ENCODE measurements around the gene REM1. TPM values are rescaled to one million over a fixed set of nuclear protein-coding genes. Genes with fewer than 3 reads are reported as not detected.
"Not testable (repeated sequence)": the region's sequence is repeated elsewhere in the genome, so short reads cannot be mapped to it uniquely, and the experiment has no call there.

REM1 gene, protein sequence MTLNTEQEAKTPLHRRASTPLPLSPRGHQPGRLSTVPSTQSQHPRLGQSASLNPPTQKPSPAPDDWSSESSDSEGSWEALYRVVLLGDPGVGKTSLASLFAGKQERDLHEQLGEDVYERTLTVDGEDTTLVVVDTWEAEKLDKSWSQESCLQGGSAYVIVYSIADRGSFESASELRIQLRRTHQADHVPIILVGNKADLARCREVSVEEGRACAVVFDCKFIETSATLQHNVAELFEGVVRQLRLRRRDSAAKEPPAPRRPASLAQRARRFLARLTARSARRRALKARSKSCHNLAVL
- polyA plus RNA-seq = 1 to 10 TPM in 2 of 3 donors, under 1 TPM in 1; 0.86 to 3.8 (median 3.7) TPM

DNA sequence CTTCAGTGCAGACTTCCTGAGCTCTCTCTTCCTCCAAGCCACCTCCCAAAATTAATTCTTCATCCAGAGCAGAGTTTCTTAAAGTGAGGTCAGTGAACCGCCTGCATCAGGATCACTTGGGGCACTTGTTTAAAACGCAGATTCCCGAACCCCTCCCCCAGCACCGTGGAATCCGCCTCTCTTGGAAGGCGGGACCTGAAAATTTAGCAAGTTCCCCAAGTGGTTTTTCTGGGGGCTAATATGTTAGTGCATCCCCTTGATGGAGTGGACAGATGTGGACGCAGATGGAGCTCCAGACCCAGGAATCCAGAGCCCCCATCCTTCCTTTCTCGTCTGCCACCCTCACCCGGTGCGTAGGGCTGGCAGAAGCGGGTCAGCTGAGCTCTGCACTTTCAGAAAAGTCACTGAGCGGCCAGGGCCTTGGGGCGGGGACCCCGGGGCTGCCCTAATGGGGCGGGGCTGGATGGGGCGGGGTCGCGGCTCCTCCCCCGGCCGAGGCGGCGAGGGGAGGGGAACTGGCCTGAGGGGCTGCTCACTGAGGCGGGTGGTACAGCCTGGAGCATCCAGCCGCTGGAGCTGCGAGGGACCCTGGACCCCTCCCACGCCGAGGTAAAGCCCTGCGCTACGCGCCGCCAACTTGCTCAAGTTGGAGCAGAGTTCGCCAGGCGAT, at the start of gene REM1, which contains the start of gene DEFB124:
Gene REM1 (plus strand): TSS at position 531 of the 670 bp plus-strand sequence. CDS start 1,158 bp downstream, outside the sequence.
Gene DEFB124 (minus strand): TSS at position 370 of the 670 bp plus-strand sequence. CDS start 2,114 bp downstream, outside the sequence.
- H3K27ac ChIP-seq (ENCODE audit: low read depth, low read length) = no peak within 1 kb of the TSS
- 3 to 4% (median 3%) methylated on average over 32 to 33 of the region's 33 CpGs for WGBS, 3 donors

DNA sequence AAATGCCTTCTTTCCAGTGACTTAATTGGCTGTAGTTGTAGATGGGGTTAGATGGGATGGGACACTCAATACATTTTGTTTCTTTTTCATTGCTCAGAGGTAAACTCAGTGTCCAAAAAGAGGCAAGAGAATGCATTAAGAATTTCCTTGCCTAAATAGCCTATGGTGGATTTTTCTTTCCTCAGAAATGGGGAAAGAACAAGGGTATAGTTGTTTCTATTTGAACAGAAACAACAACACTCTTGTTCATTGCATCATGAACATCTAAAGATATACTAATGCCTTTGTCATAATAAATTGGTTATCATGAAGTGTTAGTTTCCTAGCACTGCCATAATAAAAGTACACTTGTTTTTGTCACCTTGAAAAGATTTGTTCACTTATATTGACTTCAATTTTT, 49.3 kb upstream of the REM1 start:
- no peak overlapping the region for H3K27ac ChIP-seq (ENCODE audit: low read depth, low read length)

DNA sequence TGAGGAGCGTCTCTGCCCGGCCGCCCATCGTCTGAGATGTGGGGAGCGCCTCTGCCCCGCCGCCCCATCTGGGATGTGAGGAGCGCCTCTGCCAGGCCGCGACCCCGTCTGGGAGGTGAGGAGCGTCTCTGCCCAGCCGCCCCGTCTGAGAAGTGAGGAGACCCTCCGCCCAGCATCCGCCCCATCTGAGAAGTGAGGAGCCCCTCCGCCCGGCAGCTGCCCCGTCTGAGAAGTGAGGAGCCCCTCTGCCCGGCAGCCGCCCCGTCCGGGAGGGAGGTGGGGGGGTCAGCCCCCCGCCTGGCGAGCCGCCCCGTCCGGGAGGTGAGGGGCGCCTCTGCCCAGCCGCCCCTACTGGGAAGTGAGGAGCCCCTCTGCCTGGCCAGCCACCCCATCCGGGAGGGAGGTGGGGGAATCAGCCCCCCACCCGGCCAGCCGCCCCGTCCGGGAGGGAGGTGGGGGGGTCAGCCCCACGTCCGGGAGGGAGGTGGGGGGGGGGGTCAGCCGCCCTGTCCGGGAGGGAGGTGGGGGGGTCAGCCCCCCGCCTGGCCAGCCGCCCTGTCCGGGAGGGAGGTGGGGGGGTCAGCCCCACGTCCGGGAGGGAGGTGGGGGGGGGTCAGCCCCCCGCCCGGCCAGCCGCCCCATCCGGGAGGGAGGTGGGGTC, 48.1 kb upstream of the REM1 start:
- WGBS, 3 donors = 89 to 95% (median 93%) methylated on average over 10 to 36 of the region's 48 CpGs
- H3K27ac ChIP-seq (ENCODE audit: low read depth, low read length) = not testable (repeated sequence)

DNA sequence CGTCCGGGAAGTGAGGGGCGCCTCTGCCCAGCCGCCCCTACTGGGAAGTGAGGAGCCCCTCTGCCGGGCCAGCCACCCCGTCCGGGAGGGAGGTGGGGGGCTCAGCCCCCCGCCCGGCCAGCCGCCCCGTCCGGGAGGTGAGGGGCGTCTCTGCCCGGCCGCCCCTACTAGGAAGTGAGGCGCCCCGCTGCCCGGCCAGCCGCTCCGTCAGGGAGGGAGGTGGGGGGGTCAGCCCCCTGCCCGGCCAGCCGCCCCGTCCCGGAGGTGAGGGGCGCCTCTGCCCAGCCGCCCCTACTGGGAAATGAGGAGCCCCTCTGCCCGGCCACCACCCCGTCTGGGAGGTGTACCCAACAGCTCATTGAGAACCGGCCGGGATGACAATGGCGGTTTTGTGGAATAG, 47.5 kb upstream of the REM1 start:
- not testable (repeated sequence) for H3K27ac ChIP-seq (ENCODE audit: low read depth, low read length)
- WGBS, 3 donors = 90 to 98% (median 95%) methylated on average over 20 to 26 of the region's 31 CpGs

DNA sequence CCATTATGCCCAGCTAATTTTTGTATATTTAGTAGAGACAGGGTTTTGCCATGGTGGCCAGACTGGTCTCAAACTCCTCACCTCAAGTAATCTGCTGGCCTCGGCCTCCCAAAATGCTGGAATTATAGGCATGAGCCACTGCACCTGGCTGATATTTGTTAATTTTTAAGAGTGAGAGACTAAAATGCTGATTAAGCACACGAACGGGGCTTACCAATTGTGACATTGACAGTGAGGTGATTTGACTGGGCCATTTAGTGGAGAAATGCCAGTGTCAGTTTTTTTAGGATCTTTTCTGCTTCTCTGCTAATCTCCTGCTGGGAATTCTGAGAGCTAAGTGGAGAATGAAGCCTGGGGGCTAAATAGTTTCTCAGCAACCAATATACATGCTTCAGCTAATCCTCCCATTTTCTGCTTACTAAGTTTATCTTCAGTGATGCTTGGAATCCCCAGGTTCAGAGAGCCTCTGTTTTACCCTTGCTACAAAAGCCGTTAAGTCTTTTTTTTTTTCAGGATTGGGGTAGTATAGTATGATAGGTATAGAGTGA, 44.4 kb upstream of the REM1 start:
- WGBS, 3 donors = 56 to 69% (median 61%) methylated on average over 4 of the region's 4 CpGs
- H3K27ac ChIP-seq (ENCODE audit: low read depth, low read length) = no peak overlapping the region

DNA sequence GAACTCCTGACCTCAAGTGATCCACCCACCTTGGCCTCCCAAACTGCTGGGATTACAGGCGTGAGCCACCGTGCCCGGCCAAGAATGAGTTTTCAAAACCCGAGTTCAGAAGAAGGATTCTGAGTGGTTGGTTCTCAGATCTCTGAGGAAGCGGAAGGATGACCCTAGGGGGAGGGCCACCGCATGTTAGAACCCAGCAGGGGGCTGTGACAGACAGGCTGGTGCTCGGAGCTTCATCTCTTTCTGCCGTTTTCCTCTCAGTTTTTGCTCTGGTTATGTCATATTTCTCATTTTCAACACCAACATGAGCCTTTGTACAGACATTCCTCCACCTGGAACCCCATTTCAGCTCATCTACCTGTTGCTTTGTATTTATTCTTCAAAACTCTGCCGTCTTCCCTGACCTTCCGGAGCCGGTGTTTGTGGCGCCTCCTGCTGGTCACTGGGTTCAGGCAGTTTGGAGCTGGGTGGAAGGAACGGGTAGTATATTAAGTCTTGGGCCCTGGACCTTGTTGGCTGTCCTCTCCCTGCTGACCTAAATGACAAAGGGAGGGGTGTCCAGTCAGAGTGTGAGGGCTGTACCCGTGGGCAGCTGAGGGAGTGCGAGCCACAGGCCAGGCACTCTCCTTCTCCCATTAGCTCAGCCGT, 35.0 kb upstream of the REM1 start, which contains the start of gene DEFB123:
Gene DEFB123 (plus strand): TSS at position 621 of the 648 bp plus-strand sequence. CDS start 67 bp downstream, outside the sequence.
- no peak within 1 kb of the TSS for H3K27ac ChIP-seq (ENCODE audit: low read depth, low read length)

DNA sequence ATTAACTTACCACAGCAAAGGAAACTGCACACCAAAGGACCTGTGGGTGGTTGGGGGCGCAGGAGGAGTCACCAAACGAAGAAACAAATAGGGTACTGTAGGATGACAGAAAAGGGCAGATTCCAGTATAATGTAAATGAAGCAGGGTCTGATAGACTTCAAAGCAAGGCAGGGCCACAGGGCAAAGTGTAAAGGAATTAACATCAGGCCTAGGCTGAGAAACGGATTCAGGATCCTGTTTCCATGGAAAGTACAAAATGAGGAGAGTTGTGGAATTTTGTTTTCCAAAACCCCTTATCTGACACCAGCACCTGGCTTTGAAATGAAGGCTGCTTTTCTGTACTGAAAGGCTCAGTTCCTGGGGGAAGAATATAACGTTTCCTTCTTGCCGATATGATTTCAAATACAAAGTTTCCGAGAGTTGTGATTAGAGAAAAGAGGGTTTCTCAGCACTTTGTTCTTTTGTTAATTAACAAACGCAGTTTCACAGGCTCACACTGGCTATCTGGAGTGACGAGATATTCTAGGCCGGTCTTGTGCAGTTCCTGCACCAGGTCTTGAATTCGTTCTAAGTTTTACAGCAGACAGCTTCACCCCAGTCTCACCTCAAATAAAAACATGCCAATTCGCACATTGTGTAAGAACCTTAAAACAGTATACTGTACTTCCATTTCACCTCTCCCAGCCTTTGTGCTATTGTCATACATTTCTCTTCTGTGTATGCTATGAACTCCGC, 28.8 kb upstream of the REM1 start:
- 70 to 76% (median 70%) methylated on average over 12 of the region's 12 CpGs for WGBS, 3 donors
- no peak overlapping the region for H3K27ac ChIP-seq (ENCODE audit: low read depth, low read length)

More for the DNA sequence above, 35.0 kb upstream of the REM1 start, which contains the start of gene DEFB123:
- 70 to 80% (median 79%) methylated on average over 16 of the region's 16 CpGs for WGBS, 3 donors

DNA sequence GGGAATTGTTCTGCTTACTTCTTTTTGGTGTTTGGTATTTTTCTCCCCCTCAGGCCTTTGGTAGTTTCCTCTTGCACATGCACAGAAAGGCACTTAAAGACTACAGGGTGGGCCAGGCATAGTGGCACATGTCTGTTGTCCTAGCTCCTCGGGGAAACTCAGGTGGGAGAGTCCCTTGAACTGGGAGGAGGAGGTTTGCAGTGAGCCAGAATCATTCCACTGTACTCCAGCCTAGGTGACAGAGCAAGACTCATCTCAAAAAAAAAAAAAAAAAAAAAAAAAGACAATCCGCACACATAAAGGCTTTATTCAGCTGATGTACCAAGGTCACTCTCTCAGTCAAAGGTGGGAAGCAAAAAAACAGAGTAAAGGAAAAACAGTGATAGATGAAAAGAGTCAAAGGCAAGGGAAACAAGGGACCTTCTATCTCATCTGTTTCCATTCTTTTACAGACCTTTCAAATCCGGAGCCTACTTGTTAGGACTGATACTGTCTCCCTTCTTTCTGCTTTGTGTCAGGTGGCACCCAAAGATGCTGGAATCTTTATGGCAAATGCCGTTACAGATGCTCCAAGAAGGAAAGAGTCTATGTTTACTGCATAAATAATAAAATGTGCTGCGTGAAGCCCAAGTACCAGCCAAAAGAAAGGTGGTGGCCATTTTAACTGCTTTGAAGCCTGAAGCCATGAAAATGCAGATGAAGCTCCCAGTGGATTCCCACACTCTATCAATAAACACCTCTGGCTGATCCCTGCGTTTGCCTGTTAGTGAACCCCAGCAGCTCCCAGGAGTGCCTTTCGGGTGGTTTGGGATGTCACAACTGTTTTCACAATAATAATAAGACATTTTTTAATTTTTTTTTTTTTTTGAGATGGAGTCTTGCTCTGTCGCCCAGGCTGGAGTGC, 25.3 kb upstream of the REM1 start:
- 61 to 76% (median 75%) methylated on average over 8 of the region's 8 CpGs for whole genome bisulfite sequencing, 3 donors
- H3K27ac ChIP-seq (ENCODE audit: low read depth, low read length) = no peak overlapping the region

DNA sequence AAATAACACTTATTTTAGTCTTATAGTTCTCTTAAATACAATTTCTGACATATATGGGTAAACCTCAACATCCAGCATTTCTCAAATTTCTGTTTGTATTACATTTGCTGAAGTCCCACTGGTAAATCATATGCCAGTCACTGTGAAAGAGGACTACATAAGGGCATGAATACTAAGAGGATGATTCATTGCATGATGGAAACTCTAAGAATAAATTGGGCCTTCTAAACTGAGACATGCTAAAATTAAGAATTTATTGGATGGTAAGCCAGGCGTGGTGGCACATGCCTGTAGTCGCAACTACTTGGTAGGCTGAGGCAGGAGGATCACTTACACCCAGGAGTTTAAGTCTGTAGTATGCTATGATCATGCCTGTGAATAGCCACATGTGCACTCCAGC, 22.5 kb upstream of the REM1 start:
- 52 to 80% (median 75%) methylated on average over 2 of the region's 2 CpGs for WGBS, 3 donors
- H3K27ac ChIP-seq (ENCODE audit: low read depth, low read length) = no peak overlapping the region

DNA sequence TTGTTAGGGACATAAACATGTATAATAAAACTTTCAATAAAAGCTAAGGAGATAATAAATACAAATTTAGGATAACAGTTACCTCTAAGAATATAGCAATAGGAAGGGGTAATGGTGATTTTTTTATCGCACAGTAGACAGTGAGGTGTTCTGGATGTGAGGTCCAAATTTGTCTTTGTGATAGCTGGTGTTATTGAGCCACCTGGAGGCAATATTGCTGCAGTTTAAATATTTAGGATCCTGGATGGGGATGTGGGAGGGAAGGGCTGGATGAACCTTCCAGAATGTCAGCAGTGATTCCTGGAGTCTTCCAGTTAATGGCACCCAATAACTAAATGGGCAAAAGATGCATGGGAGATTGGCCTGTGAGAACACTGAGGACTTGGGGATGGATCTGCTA, 20.7 kb upstream of the REM1 start:
- WGBS, 3 donors = 93 to 96% (median 94%) methylated on average over 1 of the region's 1 CpG

DNA sequence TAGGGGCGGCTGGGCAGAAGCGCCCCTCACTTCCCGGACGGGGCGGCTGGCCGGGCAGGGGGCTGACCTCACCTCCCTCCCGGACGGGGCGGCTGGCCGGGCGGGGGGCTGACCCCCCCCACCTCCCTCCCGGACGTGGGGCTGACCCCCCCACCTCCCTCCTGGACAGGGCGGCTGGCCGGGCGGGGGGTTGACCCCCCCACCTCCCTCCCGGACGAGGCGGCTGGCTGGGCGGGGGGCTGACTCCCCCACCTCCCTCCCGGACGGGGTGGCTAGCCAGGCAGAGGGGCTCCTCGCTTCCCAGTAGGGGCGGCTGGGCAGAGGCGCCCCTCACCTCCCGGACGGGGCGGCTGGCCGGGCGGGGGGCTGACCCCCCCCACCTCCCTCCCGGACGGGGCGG, 4.1 kb upstream of the REM1 start:
- 89 to 94% (median 89%) methylated on average over 10 to 26 of the region's 33 CpGs for WGBS, 3 donors
- not testable (repeated sequence) for H3K27ac ChIP-seq (ENCODE audit: low read depth, low read length)

More for the DNA sequence above, 20.7 kb upstream of the REM1 start:
- H3K27ac ChIP-seq (ENCODE audit: low read depth, low read length) = no peak overlapping the region

DNA sequence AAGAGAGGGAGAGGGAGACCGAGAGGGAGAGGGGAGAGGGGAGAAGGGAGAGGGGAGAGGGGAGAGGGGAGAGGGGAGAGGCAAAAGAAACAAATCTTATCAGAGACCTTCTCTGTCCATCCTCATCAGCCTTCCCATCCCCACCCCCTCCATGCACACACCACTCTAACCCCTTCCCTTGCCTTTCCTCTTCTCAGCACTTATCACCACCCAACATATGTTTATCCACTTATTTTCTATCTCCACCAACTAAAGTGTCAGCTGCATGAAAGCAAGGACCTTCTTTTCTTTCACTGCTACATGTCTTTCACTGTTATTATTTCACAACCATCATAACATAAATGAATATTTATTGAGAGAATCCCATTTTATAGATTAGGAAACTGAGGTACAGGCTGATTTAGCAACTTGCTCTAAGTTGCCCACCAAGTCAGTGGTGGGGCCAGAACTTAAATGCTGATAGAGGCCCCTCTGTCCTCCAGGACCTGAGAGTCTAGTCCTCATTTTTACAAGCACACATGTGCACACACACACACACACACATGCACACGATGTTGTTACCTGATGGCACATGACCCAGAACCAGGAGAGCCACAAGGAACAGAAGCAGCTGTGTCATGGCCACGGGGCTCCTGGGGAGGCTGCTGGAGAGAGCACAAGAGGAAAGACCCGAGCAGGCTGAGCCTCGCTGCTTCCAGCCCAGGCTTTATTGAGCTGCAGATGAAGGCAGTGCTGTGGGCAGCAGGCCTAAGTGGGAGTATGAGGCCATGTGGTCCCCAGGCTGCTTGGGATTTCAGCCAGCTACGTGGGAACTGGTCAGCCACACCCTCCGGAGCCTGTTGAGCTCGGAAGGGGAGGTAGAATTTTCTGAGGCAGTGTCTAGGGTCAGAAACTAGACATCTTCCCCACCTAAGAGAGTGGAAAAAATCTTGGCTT, 2.4 kb upstream of the REM1 start:
- no peak overlapping the region for H3K27ac ChIP-seq (ENCODE audit: low read depth, low read length)

DNA sequence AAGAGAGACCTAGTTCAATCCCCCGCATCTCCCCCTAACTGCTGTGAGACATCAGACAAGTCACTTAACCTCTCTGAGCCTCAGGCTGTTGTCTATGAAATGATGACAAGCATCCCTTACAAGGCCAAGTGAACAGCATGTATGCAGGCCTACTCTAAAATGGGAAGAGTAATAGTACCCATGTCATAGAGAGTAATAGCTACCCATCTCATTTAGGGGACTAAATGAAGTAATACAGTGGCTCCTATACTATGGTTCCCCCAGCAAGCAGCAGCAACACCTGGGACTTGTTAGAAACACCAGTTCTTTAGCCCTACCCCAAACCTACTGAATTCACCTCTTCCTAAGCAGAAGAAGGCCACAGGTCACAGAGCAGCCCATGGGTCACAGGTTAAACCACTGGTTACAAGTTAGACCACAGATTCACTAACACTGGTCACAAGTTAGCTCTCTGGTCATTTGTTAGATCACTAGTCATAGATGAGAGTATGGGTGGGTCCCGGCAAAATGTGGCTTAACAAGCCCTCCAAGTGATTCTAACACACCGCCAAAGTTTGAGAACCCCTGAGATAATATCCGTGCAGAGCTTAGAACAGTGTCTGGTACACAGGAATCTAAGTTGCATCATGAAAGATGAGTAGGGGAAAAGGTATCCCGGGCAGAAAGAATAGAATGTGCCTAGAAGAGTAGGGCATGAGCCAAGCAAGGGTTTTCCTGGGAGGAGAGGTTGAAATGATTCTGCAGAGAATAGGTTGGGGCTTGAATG, 1.6 kb upstream of the REM1 start:
- no peak overlapping the region for H3K27ac ChIP-seq (ENCODE audit: low read depth, low read length)
- 79 to 84% (median 82%) methylated on average over 5 of the region's 5 CpGs for WGBS, 3 donors

More for the DNA sequence above, 2.4 kb upstream of the REM1 start:
- WGBS, 3 donors = 46 to 59% (median 53%) methylated on average over 7 of the region's 8 CpGs

DNA sequence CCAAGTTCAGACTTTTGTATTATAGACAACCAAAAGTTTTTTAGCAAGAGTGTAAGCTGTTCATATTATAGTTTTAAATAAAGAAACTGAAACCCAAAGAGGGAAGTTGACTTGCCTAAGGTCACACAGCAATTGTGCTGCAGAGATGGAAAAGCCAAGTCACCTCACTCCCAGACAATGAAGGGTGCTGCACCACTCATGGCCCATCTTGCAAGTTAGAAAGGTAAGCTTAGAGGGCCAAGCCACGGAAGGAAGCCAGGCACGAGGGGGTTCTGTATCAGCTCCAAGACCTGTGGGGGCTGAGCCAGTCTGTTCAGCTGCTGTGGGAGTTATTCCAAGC, 1.0 kb upstream of the REM1 start:
- H3K27ac ChIP-seq (ENCODE audit: low read depth, low read length) = no peak overlapping the region
- WGBS, 3 donors = 49 to 74% (median 66%) methylated on average over 2 of the region's 2 CpGs
